COR-L47 (cell line): ENCODE data around the gene SLC10A6.

Experiments
- DNase-seq: peaks from one replicate; lab custom pipeline; 2025; lab: John Stamatoyannopoulos, UW

Gene SLC10A6

DNA sequence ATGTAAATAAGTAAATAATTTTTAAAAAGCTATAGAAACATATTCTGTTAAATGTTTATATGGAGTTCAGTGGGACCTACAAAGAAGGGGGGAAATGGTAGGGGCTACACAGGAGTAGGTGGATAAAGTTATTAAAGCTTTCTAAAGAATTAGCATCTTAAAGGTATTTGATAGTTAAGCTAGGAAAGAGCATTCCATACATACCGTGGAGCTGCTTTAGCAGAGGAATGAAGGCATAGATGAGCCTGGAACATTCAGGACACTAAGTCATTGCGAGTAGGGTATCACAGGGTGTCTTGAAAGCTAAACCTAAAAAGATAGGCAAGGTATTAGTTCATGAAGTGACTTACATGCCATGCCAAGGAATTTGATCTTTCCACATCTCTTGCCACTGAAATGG, 60.4 kb downstream of the SLC10A6 start:
- no peak for DNase-seq

GRCh38 chr4:86778175-86778574, 71.0 kb downstream of the SLC10A6 start:
- no peak for DNase-seq

DNA sequence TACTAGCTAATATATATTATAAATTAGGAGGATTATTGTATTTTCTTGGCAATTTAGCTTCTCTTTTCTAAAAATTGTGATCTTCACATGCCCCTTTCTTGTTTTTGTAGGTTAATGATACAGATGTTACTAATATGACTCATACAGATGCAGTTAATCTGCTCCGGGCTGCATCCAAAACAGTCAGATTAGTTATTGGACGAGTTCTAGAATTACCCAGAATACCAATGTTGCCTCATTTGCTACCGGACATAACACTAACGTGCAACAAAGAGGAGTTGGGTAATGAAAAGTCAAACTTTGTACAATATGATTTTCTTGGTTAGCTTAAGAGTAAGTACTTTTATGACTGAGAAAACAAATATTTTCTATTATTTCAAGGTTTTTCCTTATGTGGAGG, 74.1 kb downstream of the SLC10A6 start:
- DNase-seq: no peak
